ENCODE data around the gene TBC1D3B. TPM values are rescaled to one million over a fixed set of nuclear protein-coding genes. Genes with fewer than 3 reads are reported as not detected.

Gene TBC1D3B
- total RNA-seq, 1 experiment from 2014 or later, result 11.3 TPM

DNA sequence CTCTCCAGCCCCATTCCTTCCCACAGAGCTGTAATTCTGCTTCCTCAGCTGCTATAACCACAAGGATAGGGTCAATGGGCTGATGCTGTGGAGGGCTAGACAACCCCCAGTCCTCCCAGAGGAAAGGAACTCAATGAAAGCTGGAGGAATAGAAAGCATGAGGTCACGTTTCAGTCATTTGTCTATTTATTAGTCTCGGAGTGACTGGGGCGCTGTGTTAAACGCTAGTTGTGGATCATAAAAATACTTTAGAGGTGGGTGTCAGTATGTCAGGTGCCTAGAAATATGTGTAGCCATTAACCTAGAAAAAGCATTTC is 20.9 kb upstream of the TBC1D3B start (continued):
- TF ChIP-seq SIN3A (IDR thresholded peaks at IDR 0.05; ENCODE audit: low read depth) (no peak), ZNF274 (IDR thresholded peaks at IDR 0.05; ENCODE audit: low read depth, low read length) (no peak), RAD21 (IDR thresholded peaks at IDR 0.05; ENCODE audit: low read depth) (no peak), ELF1 (IDR thresholded peaks at IDR 0.05; ENCODE audit: borderline replicate concordance, low read depth) (no peak), EZH2phosphoT487 (IDR thresholded peaks at IDR 0.05; ENCODE audit: borderline replicate concordance) (no peak), FOSL1 (IDR thresholded peaks at IDR 0.05; ENCODE audit: low read depth) (no peak), CEBPB (IDR thresholded peaks at IDR 0.05; ENCODE audit: low read depth) (no peak), JUND (IDR thresholded peaks at IDR 0.05) (no peak), EGR1 (IDR thresholded peaks at IDR 0.05; ENCODE audit: low read depth) (no peak), POLR2AphosphoS5 (IDR thresholded peaks at IDR 0.05; ENCODE audit: low read depth, low read length) (no peak)
- TF ChIP-seq, protein P1, sequence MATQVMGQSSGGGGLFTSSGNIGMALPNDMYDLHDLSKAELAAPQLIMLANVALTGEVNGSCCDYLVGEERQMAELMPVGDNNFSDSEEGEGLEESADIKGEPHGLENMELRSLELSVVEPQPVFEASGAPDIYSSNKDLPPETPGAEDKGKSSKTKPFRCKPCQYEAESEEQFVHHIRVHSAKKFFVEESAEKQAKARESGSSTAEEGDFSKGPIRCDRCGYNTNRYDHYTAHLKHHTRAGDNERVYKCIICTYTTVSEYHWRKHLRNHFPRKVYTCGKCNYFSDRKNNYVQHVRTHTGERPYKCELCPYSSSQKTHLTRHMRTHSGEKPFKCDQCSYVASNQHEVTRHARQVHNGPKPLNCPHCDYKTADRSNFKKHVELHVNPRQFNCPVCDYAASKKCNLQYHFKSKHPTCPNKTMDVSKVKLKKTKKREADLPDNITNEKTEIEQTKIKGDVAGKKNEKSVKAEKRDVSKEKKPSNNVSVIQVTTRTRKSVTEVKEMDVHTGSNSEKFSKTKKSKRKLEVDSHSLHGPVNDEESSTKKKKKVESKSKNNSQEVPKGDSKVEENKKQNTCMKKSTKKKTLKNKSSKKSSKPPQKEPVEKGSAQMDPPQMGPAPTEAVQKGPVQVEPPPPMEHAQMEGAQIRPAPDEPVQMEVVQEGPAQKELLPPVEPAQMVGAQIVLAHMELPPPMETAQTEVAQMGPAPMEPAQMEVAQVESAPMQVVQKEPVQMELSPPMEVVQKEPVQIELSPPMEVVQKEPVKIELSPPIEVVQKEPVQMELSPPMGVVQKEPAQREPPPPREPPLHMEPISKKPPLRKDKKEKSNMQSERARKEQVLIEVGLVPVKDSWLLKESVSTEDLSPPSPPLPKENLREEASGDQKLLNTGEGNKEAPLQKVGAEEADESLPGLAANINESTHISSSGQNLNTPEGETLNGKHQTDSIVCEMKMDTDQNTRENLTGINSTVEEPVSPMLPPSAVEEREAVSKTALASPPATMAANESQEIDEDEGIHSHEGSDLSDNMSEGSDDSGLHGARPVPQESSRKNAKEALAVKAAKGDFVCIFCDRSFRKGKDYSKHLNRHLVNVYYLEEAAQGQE (IDR thresholded peaks at IDR 0.05; ENCODE audit: low read depth), result no peak

DNA sequence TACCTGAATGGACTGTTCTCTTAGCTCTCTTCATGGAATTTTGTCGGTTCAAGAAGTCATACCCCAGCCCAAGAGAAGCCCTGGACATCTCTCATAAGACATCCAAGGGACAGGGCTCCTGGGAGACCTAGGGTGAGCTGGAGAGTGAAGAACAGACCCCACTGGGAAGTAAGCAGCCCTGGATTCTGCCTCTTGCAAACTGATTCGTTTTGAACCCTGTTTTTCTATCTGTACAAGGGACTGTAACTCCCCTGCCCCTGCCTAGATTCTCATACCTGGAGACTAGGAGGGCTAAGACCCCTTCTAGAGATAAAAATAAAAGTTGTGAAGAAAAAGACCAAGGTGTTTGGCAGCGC is 19.7 kb upstream of the TBC1D3B start:
- ATAC-seq (no peak), DNase-seq (ENCODE audit: low read depth, low spot score) (no peak)
- no peaks in the 10 kb centered on the region for H3K9me2 ChIP-seq (ENCODE audit: insufficient read depth)
- ChIA-PET RAD21 (ENCODE audit: low non-redundant PET in 1 of 2, low total read pairs in 2 of 2, uncharacterized antibody in 2 of 2, unreplicated experiment in 2 of 2) (no interaction called here), POLR2A (interaction anchor here (1.4 kb wide), 1 partner anchor 13 kb away, joined by 7 read pairs; no protein-coding TSS in a partner anchor), CTCF (no interaction called here)
- H3K9me3 ChIP-seq (ENCODE audit: control insufficient read depth in 1 of 2, insufficient read depth in 1 of 2, low read depth in 1 of 2, low read length in 2 of 2), result no peaks in the 10 kb centered on the region
- peaks cover 6 to 7% of the 10 kb centered on the region in 2 experiments; a peak in 3 of 4 replicates for H3K4me1 ChIP-seq (ENCODE audit: control insufficient read depth in 1 of 2, insufficient read depth in 2 of 2, low read length in 2 of 2)
- H2AFZ ChIP-seq (ENCODE audit: low read depth, low read length, poor library complexity, severe bottlenecking), result no peak overlapping the region
- TF ChIP-seq, protein P2, sequence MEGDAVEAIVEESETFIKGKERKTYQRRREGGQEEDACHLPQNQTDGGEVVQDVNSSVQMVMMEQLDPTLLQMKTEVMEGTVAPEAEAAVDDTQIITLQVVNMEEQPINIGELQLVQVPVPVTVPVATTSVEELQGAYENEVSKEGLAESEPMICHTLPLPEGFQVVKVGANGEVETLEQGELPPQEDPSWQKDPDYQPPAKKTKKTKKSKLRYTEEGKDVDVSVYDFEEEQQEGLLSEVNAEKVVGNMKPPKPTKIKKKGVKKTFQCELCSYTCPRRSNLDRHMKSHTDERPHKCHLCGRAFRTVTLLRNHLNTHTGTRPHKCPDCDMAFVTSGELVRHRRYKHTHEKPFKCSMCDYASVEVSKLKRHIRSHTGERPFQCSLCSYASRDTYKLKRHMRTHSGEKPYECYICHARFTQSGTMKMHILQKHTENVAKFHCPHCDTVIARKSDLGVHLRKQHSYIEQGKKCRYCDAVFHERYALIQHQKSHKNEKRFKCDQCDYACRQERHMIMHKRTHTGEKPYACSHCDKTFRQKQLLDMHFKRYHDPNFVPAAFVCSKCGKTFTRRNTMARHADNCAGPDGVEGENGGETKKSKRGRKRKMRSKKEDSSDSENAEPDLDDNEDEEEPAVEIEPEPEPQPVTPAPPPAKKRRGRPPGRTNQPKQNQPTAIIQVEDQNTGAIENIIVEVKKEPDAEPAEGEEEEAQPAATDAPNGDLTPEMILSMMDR (IDR thresholded peaks at IDR 0.05 in 2 of 3, conservative IDR thresholded peaks at IDR 0.05 in 1 of 3; ENCODE audit: borderline replicate concordance in 1 of 3, insufficient read depth in 1 of 3, low read depth in 2 of 3, low read length in 2 of 3), result no peak
- TF ChIP-seq, protein P3, sequence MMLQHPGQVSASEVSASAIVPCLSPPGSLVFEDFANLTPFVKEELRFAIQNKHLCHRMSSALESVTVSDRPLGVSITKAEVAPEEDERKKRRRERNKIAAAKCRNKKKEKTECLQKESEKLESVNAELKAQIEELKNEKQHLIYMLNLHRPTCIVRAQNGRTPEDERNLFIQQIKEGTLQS (IDR thresholded peaks at IDR 0.05), result no peak
- TF ChIP-seq RAD21 (IDR thresholded peaks at IDR 0.05; ENCODE audit: low read depth) (no peak), CEBPB (IDR thresholded peaks at IDR 0.05; ENCODE audit: low read depth) (no peak), ELF1 (IDR thresholded peaks at IDR 0.05; ENCODE audit: borderline replicate concordance, low read depth) (no peak), EGR1 (IDR thresholded peaks at IDR 0.05; ENCODE audit: low read depth) (no peak), TCF7L2 (IDR thresholded peaks at IDR 0.05; ENCODE audit: borderline replicate concordance, extremely low read depth, insufficient read depth, insufficient read length) (no peak), FOSL1 (IDR thresholded peaks at IDR 0.05; ENCODE audit: low read depth) (no peak), ZNF274 (IDR thresholded peaks at IDR 0.05; ENCODE audit: low read depth, low read length) (no peak), EZH2 (IDR thresholded peaks at IDR 0.05) (no peak), SIN3A (IDR thresholded peaks at IDR 0.05; ENCODE audit: low read depth) (no peak)
- no peaks in the 10 kb centered on the region for H3K79me2 ChIP-seq (ENCODE audit: insufficient read depth, low read length)
- no peaks in the 10 kb centered on the region for H4K20me1 ChIP-seq (ENCODE audit: insufficient read depth)
- no peak overlapping the region for H3K27ac ChIP-seq (ENCODE audit: low read depth, low read length)
- no peak overlapping the region for H3K9ac ChIP-seq (ENCODE audit: low read length)
- H3K36me3 ChIP-seq (ENCODE audit: control insufficient read depth in 1 of 2, insufficient read depth in 2 of 2, low read length in 2 of 2), result no peaks in the 10 kb centered on the region
- 0 out of 2 replicates have a peak, but pooled peaks cover 6% of the 10 kb centered on the region for H3K27me3 ChIP-seq (ENCODE audit: insufficient read depth, low read length)
- H3K4me3 ChIP-seq (replicated peaks in 1 of 2; ENCODE audit: low read depth in 1 of 2, low read length in 2 of 2), result no peak overlapping the region
- no peak overlapping the region for H3K4me2 ChIP-seq (ENCODE audit: low read length)
- no TSS peak for BruUV-seq (replicated peaks)
- intact Hi-C loops (cut with micrococcal nuclease), result no loop called here
